A549 (cell line): Measurements from ENCODE around the gene SLC39A11. TPM values are rescaled to one million over a fixed set of nuclear protein-coding genes. Genes with fewer than 3 reads are reported as not detected.

Experiments used
- ATAC-seq, 2 experiments: fragments of 200-7000 bp in 1 of 2; fragments of >200 bp in 1 of 2; cut with Nextera tagmentation in 1 of 2; cut with Tn5 transposase in 1 of 2; 3 replicates each; pipeline versions ENCODE4 v1.8.0 to v1.9.1; 2018 to 2020; ENCODE audit warnings: mild to moderate bottlenecking in 1 of 2, moderate library complexity in 1 of 2
- CTCF ChIA-PET: fragments of 300-600 bp; sonication (Branson Sonifier 250); formaldehyde crosslinking; extraction: SDS; loops from one replicate; lab custom pipeline; 2021; ENCODE audit warnings: antibody characterized with exemption, inconsistent platforms; lab: Yijun Ruan, JAX
- POLR2A ChIA-PET: fragments of 350-600 bp; formaldehyde crosslinking; extraction: SDS; loops from one replicate; lab custom pipeline; 2021; ENCODE audit warnings: antibody characterized with exemption, inconsistent platforms; lab: Yijun Ruan, JAX
- DNase-seq, 2 experiments: peaks; one replicate each; pipeline versions ENCODE4 v3.0.0 to v3.0.0-alpha.2; 2011 to 2016; ENCODE audit warnings: low read depth in 1 of 2, low spot score in 1 of 2
- FAIRE-seq: peaks from 2 replicates; lab custom pipeline; 2011; peaks lifted over from hg19 to GRCh38; lab: Jason Lieb, UNC
- H3K27ac ChIP-seq, 2 experiments: fragments of >200 bp; sonication (Bioruptor Twin); formaldehyde crosslinking; 3 replicates each; pipeline ENCODE4 v1.5.1; 2016 to 2017
- H3K4me1 ChIP-seq: fragments of >200 bp; sonication (Bioruptor Twin); formaldehyde crosslinking; 3 replicates; pipeline ENCODE4 v1.6.1; 2016
- H3K4me2 ChIP-seq: fragments of >200 bp; sonication (Bioruptor Twin); formaldehyde crosslinking; 3 replicates; pipeline ENCODE4 v1.6.1; 2016
- H3K4me3 ChIP-seq: fragments of >200 bp; sonication (Bioruptor Twin); formaldehyde crosslinking; 3 replicates; pipeline ENCODE4 v1.5.1; 2016
- H3K9me3 ChIP-seq: fragments of >200 bp; sonication (Bioruptor Twin); formaldehyde crosslinking; 3 replicates; pipeline ENCODE4 v1.6.1; 2016
- BHLHE40 ChIP-seq: IDR thresholded peaks from 2 replicates; pipeline ENCODE4 v1.6.1; 2012; ENCODE audit warnings: low read depth, low read length, inconsistent platforms
- CBX2 ChIP-seq: fragments of 200-600 bp; sonication (generic); IDR thresholded peaks from 2 replicates; pipeline ENCODE4 v1.6.1; 2016; ENCODE audit warnings: low read depth, mild to moderate bottlenecking, borderline replicate concordance
- CBX8 ChIP-seq: fragments of 200-600 bp; sonication (generic); IDR thresholded peaks from 2 replicates; pipeline ENCODE4 v1.6.1; 2016
- CHD4 ChIP-seq: fragments of 200-600 bp; sonication (generic); IDR thresholded peaks from 2 replicates; pipeline ENCODE4 v1.6.1; 2016; ENCODE audit warnings: antibody characterized with exemption, mild to moderate bottlenecking, borderline replicate concordance
- EHMT2 ChIP-seq: fragments of 200-600 bp; sonication (generic); IDR thresholded peaks from 2 replicates; pipeline ENCODE4 v1.6.1; 2016; ENCODE audit warnings: antibody characterized with exemption, low read depth, mild to moderate bottlenecking, moderate library complexity
- FOSL2 ChIP-seq, 2 experiments: fragments of 450-650 bp in 1 of 2; fragments of >200 bp in 1 of 2; sonication (Bioruptor Twin) in 1 of 2; formaldehyde crosslinking; IDR thresholded peaks; 2 replicates each; pipeline versions ENCODE4 v1.5.0 to v1.6.1; 2016 to 2020; ENCODE audit warnings: mild to moderate bottlenecking in 1 of 2, moderate library complexity in 1 of 2
- FOXS1 ChIP-seq: fragments of 250-450 bp; sonication (Bioruptor Pico); IDR thresholded peaks from 2 replicates; pipeline ENCODE4 v1.5.0; 2020; ENCODE audit warnings: mild to moderate bottlenecking, moderate library complexity
- HOXB13 ChIP-seq: fragments of 250-450 bp; sonication (Bioruptor Pico); IDR thresholded peaks from 2 replicates; pipeline ENCODE4 v1.5.0; 2020; ENCODE audit warnings: low read depth, mild to moderate bottlenecking, moderate library complexity
- HOXB5 ChIP-seq: fragments of 250-450 bp; sonication (Bioruptor Pico); IDR thresholded peaks from 2 replicates; pipeline ENCODE4 v1.5.0; 2020; ENCODE audit warnings: mild to moderate bottlenecking, moderate library complexity
- JUN ChIP-seq, 2 experiments: fragments of >200 bp; sonication (Bioruptor Twin); formaldehyde crosslinking; IDR thresholded peaks; 2 replicates in 1 of 2; 3 replicates in 1 of 2; pipeline ENCODE4 v1.6.1; 2016 to 2017
- NFE2L2 ChIP-seq: fragments of 150-350 bp; conservative IDR thresholded peaks from 2 replicates; pipeline ENCODE4 v1.6.1; 2014; ENCODE audit warnings: low read length
- POLR2A ChIP-seq: IDR thresholded peaks from 2 replicates; pipeline ENCODE4 v1.6.1; 2012; ENCODE audit warnings: mild to moderate bottlenecking, low read length
- POLR2AphosphoS2 ChIP-seq: conservative IDR thresholded peaks from 2 replicates; pipeline ENCODE4 v1.6.1; 2012; ENCODE audit warnings: low read length, improper control_type of control experiment, inconsistent platforms
- RARB ChIP-seq: fragments of 250-450 bp; sonication (Bioruptor Pico); IDR thresholded peaks from 2 replicates; pipeline ENCODE4 v1.8.0; 2021; ENCODE audit warnings: mild to moderate bottlenecking, moderate library complexity
- RCOR1 ChIP-seq: fragments of 150-350 bp; IDR thresholded peaks from 2 replicates; pipeline ENCODE4 v1.6.1; 2014; ENCODE audit warnings: antibody characterized with exemption, low read length, low read depth
- SMC3 ChIP-seq: fragments of >200 bp; sonication (Bioruptor Twin); formaldehyde crosslinking; IDR thresholded peaks from 3 replicates; pipeline ENCODE4 v1.6.1; 2018; ENCODE audit warnings: inconsistent platforms
- SREBF2 ChIP-seq: fragments of 450-650 bp; IDR thresholded peaks from 2 replicates; pipeline ENCODE4 v1.6.1; 2014; ENCODE audit warnings: mild to moderate bottlenecking, moderate library complexity
- TP53 ChIP-seq: fragments of 250-450 bp; sonication (Bioruptor Pico); IDR thresholded peaks from 2 replicates; pipeline ENCODE4 v1.5.0; 2021; ENCODE audit warnings: mild to moderate bottlenecking, moderate library complexity
- ZC3H11A ChIP-seq: fragments of 450-650 bp; IDR thresholded peaks from 2 replicates; pipeline ENCODE4 v1.6.1; 2014; ENCODE audit warnings: antibody characterized with exemption, mild to moderate bottlenecking
- ZNF302 ChIP-seq: fragments of 250-450 bp; sonication (Bioruptor Pico); IDR thresholded peaks from 2 replicates; pipeline ENCODE4 v1.9.0; 2021; ENCODE audit warnings: inconsistent platforms, mild to moderate bottlenecking, moderate library complexity
- ZSCAN20 ChIP-seq: fragments of 250-450 bp; sonication (Bioruptor Pico); IDR thresholded peaks from 2 replicates; pipeline ENCODE4 v1.8.0; 2022; ENCODE audit warnings: mild to moderate bottlenecking, moderate library complexity
- WGBS: methylation state at CpG from one replicate; pipeline ENCODE4 v1.1.6; 2017; ENCODE audit errors: missing lambda C conversion rate; 5-methylcytosine and 5-hydroxymethylcytosine counted together
- polyA plus RNA-seq, 4 experiments: library from polyadenylated mRNA; depleted of rRNA in 3 of 4; stranded (reverse); fragments of >200 nt; fragmentation: RNase III in 1 of 4; extraction: RNeasy Plus Mini Kit Qiagen cat#74134 plus additional on column Dnase treatment in 1 of 4; gene quantifications; 2 replicates in 3 of 4; 3 replicates in 1 of 4; pipeline ENCODE4 v1.2.3, GENCODE V29; 2011 to 2017
- TF ChIP-seq, protein P1 (sequence below): fragments of >200 bp; sonication (Bioruptor Twin); formaldehyde crosslinking; IDR thresholded peaks from 3 replicates; pipeline ENCODE4 v1.6.1; 2016
- TF ChIP-seq, protein P2 (sequence below): fragments of 250-450 bp; sonication (Bioruptor Pico); IDR thresholded peaks from 2 replicates; pipeline ENCODE4 v1.5.0; 2021; ENCODE audit warnings: mild to moderate bottlenecking, moderate library complexity, borderline replicate concordance
- TF ChIP-seq, protein P3 (sequence below): fragments of 450-650 bp; IDR thresholded peaks from 2 replicates; pipeline ENCODE4 v1.6.1; 2014; ENCODE audit warnings: antibody characterized with exemption
- TF ChIP-seq, protein P4 (sequence below): IDR thresholded peaks from 2 replicates; pipeline ENCODE4 v1.6.1; 2012; ENCODE audit warnings: low read depth, borderline replicate concordance
- TF ChIP-seq, protein P5 (sequence below): fragments of >200 bp; sonication (Bioruptor Twin); formaldehyde crosslinking; IDR thresholded peaks from 2 replicates; pipeline ENCODE4 v1.6.1; 2016
- TF ChIP-seq, protein P6 (sequence below): fragments of >200 bp; sonication (Bioruptor Twin); formaldehyde crosslinking; IDR thresholded peaks from 3 replicates; pipeline ENCODE4 v1.5.1; 2016

The SLC39A11 gene
- polyA plus RNA-seq, 2 of the 4 experiments (the other 2 are of a cell fraction) = 18.4 to 25.2 TPM

DNA sequence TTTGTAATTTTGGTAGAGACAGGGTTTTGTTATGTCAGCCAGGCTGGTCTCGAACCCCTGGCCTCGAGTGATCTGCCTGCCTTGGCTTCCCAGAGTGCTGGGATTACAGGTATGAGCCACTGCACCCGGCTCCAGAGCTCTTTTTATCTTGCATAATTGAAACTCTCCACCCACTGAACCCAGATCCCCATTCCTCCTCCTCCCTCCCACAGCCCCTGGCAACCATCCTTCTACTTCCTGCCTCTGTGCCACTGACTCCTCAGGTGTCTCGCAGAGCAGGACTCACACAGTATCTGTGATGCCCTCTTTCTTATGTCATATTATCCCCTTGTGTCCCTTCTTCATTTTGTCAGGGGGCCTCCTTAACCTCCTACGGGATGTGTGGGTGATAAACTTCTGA is 340.7 kb downstream of the SLC39A11 start:
- ChIA-PET CTCF (interaction anchor here (0.8 to 1.5 kb wide), 5 partner anchors 23 to 618 kb away, joined by 3 to 6 read pairs (median 3); no protein-coding TSS in a partner anchor), POLR2A (no interaction called here)
- no peak overlapping the region for H3K4me2 ChIP-seq
- ATAC-seq (no peak), DNase-seq (no peak)
- no peaks in the 10 kb centered on the region for H3K4me1 ChIP-seq
- TF ChIP-seq, protein P1, sequence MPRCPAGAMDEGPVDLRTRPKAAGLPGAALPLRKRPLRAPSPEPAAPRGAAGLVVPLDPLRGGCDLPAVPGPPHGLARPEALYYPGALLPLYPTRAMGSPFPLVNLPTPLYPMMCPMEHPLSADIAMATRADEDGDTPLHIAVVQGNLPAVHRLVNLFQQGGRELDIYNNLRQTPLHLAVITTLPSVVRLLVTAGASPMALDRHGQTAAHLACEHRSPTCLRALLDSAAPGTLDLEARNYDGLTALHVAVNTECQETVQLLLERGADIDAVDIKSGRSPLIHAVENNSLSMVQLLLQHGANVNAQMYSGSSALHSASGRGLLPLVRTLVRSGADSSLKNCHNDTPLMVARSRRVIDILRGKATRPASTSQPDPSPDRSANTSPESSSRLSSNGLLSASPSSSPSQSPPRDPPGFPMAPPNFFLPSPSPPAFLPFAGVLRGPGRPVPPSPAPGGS = no peak
- TF ChIP-seq, protein P2, sequence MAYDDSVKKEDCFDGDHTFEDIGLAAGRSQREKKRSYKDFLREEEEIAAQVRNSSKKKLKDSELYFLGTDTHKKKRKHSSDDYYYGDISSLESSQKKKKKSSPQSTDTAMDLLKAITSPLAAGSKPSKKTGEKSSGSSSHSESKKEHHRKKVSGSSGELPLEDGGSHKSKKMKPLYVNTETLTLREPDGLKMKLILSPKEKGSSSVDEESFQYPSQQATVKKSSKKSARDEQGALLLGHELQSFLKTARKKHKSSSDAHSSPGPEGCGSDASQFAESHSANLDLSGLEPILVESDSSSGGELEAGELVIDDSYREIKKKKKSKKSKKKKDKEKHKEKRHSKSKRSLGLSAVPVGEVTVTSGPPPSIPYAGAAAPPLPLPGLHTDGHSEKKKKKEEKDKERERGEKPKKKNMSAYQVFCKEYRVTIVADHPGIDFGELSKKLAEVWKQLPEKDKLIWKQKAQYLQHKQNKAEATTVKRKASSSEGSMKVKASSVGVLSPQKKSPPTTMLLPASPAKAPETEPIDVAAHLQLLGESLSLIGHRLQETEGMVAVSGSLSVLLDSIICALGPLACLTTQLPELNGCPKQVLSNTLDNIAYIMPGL (CRISPR knock-in tag) = no peak
- TF ChIP-seq, protein P3, sequence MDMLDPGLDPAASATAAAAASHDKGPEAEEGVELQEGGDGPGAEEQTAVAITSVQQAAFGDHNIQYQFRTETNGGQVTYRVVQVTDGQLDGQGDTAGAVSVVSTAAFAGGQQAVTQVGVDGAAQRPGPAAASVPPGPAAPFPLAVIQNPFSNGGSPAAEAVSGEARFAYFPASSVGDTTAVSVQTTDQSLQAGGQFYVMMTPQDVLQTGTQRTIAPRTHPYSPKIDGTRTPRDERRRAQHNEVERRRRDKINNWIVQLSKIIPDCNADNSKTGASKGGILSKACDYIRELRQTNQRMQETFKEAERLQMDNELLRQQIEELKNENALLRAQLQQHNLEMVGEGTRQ = no peak
- no peak for TF ChIP-seq ZC3H11A
- TF ChIP-seq JUN (IDR thresholded peaks at IDR 0.05) = no peak
- no peak for TF ChIP-seq CHD4
- no peak for TF ChIP-seq SMC3
- no peak for TF ChIP-seq ZNF302 (CRISPR knock-in tag)
- TF ChIP-seq, protein P4, sequence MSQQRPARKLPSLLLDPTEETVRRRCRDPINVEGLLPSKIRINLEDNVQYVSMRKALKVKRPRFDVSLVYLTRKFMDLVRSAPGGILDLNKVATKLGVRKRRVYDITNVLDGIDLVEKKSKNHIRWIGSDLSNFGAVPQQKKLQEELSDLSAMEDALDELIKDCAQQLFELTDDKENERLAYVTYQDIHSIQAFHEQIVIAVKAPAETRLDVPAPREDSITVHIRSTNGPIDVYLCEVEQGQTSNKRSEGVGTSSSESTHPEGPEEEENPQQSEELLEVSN = no peak
- no peak for TF ChIP-seq HOXB5 (CRISPR knock-in tag)
- no peak for TF ChIP-seq BHLHE40
- no peak for TF ChIP-seq EHMT2
- no peak for TF ChIP-seq CBX2
- no peak for TF ChIP-seq HOXB13 (CRISPR knock-in tag)
- TF ChIP-seq, protein P5, sequence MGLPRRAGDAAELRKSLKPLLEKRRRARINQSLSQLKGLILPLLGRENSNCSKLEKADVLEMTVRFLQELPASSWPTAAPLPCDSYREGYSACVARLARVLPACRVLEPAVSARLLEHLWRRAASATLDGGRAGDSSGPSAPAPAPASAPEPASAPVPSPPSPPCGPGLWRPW = no peak
- TF ChIP-seq, all 56 proteins: peak for 0
- H3K27ac ChIP-seq = no peak overlapping the region
- 71% methylated on average over 5 of the region's 5 CpGs for WGBS
- no peaks in the 10 kb centered on the region for H3K9me3 ChIP-seq
- FAIRE-seq = no peak
- H3K4me3 ChIP-seq = no peak overlapping the region

DNA sequence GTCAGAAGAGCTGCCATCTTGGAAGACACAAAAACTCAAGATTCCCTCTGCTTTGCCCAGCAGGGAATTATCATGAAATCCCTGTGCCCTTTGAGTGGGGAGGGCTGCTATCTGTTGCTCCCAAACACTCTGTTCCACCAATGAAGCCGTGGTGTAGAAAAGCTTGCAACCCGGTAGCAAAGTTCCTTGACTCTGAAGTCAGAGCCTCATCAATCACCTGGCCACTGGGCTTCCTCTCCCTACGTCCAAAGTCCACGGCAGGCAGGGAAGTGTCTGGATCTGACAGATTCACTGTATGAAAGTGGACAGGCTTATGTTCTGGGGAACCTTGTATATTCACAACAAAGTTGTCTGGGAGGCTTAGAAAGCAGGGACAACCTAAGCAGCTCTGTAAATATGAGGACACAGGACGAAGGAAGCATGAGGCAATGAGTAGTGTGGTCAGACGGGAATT is 343.3 kb downstream of the SLC39A11 start:
- H3K4me2 ChIP-seq = no peak overlapping the region
- DNase-seq (no peak), FAIRE-seq (no peak), ATAC-seq (no peak)
- no peak for TF ChIP-seq ZSCAN20 (CRISPR knock-in tag)
- TF ChIP-seq, protein P6, sequence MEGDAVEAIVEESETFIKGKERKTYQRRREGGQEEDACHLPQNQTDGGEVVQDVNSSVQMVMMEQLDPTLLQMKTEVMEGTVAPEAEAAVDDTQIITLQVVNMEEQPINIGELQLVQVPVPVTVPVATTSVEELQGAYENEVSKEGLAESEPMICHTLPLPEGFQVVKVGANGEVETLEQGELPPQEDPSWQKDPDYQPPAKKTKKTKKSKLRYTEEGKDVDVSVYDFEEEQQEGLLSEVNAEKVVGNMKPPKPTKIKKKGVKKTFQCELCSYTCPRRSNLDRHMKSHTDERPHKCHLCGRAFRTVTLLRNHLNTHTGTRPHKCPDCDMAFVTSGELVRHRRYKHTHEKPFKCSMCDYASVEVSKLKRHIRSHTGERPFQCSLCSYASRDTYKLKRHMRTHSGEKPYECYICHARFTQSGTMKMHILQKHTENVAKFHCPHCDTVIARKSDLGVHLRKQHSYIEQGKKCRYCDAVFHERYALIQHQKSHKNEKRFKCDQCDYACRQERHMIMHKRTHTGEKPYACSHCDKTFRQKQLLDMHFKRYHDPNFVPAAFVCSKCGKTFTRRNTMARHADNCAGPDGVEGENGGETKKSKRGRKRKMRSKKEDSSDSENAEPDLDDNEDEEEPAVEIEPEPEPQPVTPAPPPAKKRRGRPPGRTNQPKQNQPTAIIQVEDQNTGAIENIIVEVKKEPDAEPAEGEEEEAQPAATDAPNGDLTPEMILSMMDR = no peak
- TF ChIP-seq, protein P5 = no peak
- no peak for TF ChIP-seq SMC3
- TF ChIP-seq FOSL2 (IDR thresholded peaks at IDR 0.05) = no peak
- no peak for TF ChIP-seq FOSL2 (CRISPR knock-in tag; IDR thresholded peaks at IDR 0.05)
- no peak for TF ChIP-seq NFE2L2
- TF ChIP-seq, protein P3 = no peak
- no peak for TF ChIP-seq SREBF2
- TF ChIP-seq, protein P2 (CRISPR knock-in tag) = no peak
- TF ChIP-seq POLR2A = no peak
- TF ChIP-seq POLR2AphosphoS2 = no peak
- no peak for TF ChIP-seq RARB
- no peak for TF ChIP-seq TP53 (CRISPR knock-in tag)
- no peak for TF ChIP-seq CBX8
- no peak for TF ChIP-seq FOXS1 (CRISPR knock-in tag)
- no peak for TF ChIP-seq RCOR1
- no peak for TF ChIP-seq JUN (IDR thresholded peaks at IDR 0.05)
- no peak overlapping the region for H3K27ac ChIP-seq
- ChIA-PET POLR2A (no interaction called here), CTCF (interaction anchor here (0.9 to 1.5 kb wide), 3 partner anchors 25 to 443 kb away, joined by 3 to 4 read pairs (median 3); no protein-coding TSS in a partner anchor)
- no peak overlapping the region for H3K4me3 ChIP-seq
- no peaks in the 10 kb centered on the region for H3K9me3 ChIP-seq
- whole genome bisulfite sequencing = 85% methylated on average over 6 of the region's 6 CpGs
- no peaks in the 10 kb centered on the region for H3K4me1 ChIP-seq
